Erythroblast (primary cell): ENCODE data around the gene PRRX2.
"Not testable (repeated sequence)": the region's sequence is repeated elsewhere in the genome, so short reads cannot be mapped to it uniquely, and the experiment has no call there.

ENCODE experiments used
- GATA1 ChIP-seq: IDR thresholded peaks from 2 replicates; pipeline ENCODE4 v1.6.1; 2011; ENCODE audit warnings: low read depth, mild to moderate bottlenecking, control low read depth, low read length, moderate library complexity
- POLR2A ChIP-seq: IDR thresholded peaks from 2 replicates; pipeline ENCODE4 v1.6.1; 2011; ENCODE audit warnings: mild to moderate bottlenecking, low read length

GRCh38 chr9:129662239-129662638 is 3.2 kb upstream of the PRRX2 start:
- TF ChIP-seq POLR2A, GATA1: not testable (repeated sequence)
